GM23248 (cell line): ENCODE measurements around the gene WWOX.

Experiments used
- EZH2 ChIP-seq: fragments of 200-600 bp; sonication (generic); IDR thresholded peaks from 2 replicates; pipeline ENCODE4 v1.6.1; 2018; ENCODE audit warnings: antibody characterized with exemption, mild to moderate bottlenecking; ENCODE audit not compliant: insufficient read depth, poor library complexity, severe bottlenecking
- EZH2phosphoT487 ChIP-seq: fragments of 200-600 bp; sonication (generic); IDR thresholded peaks from 2 replicates; pipeline ENCODE4 v1.6.1; 2018; ENCODE audit warnings: antibody characterized with exemption, moderate library complexity, mild to moderate bottlenecking, low read depth; ENCODE audit not compliant: insufficient read depth

DNA sequence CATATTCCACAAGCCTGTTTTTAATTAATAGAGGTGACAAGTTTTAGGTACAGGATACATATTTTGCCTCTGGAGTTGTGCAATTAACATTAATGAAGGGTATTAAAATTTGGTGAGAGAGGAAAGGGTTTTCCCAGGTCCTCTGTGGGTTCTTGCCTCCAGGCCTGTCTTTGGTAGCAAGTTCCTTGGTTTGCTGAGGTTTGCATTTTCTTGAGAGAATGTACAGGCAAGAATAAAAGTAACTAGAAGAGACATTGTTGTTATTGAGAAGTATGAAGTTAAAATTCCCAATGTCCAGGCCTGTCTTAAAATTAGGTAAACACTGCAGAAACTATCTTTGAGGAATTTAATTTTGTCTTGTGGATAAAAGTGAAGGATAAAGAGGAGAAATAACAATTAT lies 316.9 kb downstream of the WWOX start:
- TF ChIP-seq EZH2phosphoT487 (no peak), EZH2 (no peak)
